Breast epithelium (tissue), 3 donors: ENCODE measurements around the gene ING4.

Experiments used
- POLR2AphosphoS5 ChIP-seq, 3 donors: sonication (generic); formaldehyde crosslinking; IDR thresholded peaks; one replicate each; pipeline ENCODE4 v1.6.1; 2017; ENCODE audit warnings: antibody characterized with exemption in 3 of 3
- TF ChIP-seq, protein P1 (sequence below), 3 donors: fragments of 450-650 bp; IDR thresholded peaks; one replicate each; pipeline ENCODE4 v1.5.1; 2016 to 2017; ENCODE audit warnings: antibody characterized with exemption in 3 of 3, mild to moderate bottlenecking in 3 of 3, moderate library complexity in 3 of 3

DNA sequence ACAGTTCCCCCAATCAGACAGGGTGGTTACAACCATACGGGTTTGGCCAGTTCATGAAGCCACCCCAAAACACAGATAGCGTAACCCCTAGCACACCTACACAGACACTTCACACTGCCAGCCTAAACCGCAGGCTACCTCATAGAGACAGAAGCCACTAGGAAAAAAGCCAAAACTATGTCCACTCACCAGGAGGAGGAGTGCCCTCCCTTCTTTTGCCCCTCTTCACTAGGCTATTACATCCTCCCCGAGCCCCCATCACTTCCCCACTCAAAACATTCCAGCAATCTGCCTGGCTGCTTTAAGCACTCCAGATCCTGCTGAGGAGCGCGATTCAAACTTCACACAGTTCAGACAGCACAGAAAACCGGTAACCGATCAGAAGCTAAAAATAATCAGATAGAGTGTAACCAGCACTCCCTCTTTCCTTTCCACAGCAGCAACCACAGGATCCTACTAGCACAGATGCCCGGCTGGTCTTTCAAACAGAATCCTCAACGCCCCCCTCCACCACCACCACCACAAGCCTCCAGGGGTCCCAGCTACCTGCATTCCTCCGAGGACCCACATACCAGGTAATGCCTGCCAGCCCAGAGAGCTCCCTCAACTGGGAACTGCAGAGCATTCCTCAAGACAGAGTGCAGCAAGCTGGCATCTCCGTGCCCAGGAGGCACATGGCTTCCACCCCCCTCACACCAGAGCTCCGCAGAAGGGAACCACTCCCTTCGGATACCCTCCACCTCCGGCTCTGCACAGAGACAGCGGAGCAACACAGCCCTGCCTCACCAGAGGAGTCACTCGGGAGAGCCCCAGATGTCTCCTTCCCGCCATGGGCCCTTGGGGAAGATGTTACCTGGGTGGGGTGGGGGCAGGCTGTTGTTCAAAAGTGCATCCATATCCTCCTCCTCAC lies 57.2 kb downstream of the ING4 start:
- TF ChIP-seq, protein P1, sequence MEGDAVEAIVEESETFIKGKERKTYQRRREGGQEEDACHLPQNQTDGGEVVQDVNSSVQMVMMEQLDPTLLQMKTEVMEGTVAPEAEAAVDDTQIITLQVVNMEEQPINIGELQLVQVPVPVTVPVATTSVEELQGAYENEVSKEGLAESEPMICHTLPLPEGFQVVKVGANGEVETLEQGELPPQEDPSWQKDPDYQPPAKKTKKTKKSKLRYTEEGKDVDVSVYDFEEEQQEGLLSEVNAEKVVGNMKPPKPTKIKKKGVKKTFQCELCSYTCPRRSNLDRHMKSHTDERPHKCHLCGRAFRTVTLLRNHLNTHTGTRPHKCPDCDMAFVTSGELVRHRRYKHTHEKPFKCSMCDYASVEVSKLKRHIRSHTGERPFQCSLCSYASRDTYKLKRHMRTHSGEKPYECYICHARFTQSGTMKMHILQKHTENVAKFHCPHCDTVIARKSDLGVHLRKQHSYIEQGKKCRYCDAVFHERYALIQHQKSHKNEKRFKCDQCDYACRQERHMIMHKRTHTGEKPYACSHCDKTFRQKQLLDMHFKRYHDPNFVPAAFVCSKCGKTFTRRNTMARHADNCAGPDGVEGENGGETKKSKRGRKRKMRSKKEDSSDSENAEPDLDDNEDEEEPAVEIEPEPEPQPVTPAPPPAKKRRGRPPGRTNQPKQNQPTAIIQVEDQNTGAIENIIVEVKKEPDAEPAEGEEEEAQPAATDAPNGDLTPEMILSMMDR (IDR thresholded peaks at IDR 0.05) = no peak
- peak in 1 of 3 donors; percentile 13 for TF ChIP-seq POLR2AphosphoS5 (IDR thresholded peaks at IDR 0.05)
